A549 (cell line): ENCODE results near the gene SDC3. TPM values are rescaled to one million over a fixed set of nuclear protein-coding genes. Genes with fewer than 3 reads are reported as not detected.

ENCODE experiments used
- ATAC-seq, 2 experiments: fragments of 200-7000 bp in 1 of 2; fragments of >200 bp in 1 of 2; cut with Nextera tagmentation in 1 of 2; cut with Tn5 transposase in 1 of 2; 3 replicates each; pipeline versions ENCODE4 v1.8.0 to v1.9.1; 2018 to 2020; ENCODE audit warnings: mild to moderate bottlenecking in 1 of 2, moderate library complexity in 1 of 2
- CTCF ChIA-PET: fragments of 300-600 bp; sonication (Branson Sonifier 250); formaldehyde crosslinking; extraction: SDS; loops from one replicate; lab custom pipeline; 2021; ENCODE audit warnings: antibody characterized with exemption, inconsistent platforms; lab: Yijun Ruan, JAX
- POLR2A ChIA-PET: fragments of 350-600 bp; formaldehyde crosslinking; extraction: SDS; loops from one replicate; lab custom pipeline; 2021; ENCODE audit warnings: antibody characterized with exemption, inconsistent platforms; lab: Yijun Ruan, JAX
- DNase-seq, 2 experiments: peaks; one replicate each; pipeline versions ENCODE4 v3.0.0 to v3.0.0-alpha.2; 2011 to 2016; ENCODE audit warnings: low read depth in 1 of 2, low spot score in 1 of 2
- FAIRE-seq: peaks from 2 replicates; lab custom pipeline; 2011; peaks lifted over from hg19 to GRCh38; lab: Jason Lieb, UNC
- H3K27ac ChIP-seq, 2 experiments: fragments of >200 bp; sonication (Bioruptor Twin); formaldehyde crosslinking; 3 replicates each; pipeline ENCODE4 v1.5.1; 2016 to 2017
- H3K4me1 ChIP-seq: fragments of >200 bp; sonication (Bioruptor Twin); formaldehyde crosslinking; 3 replicates; pipeline ENCODE4 v1.6.1; 2016
- H3K4me2 ChIP-seq: fragments of >200 bp; sonication (Bioruptor Twin); formaldehyde crosslinking; 3 replicates; pipeline ENCODE4 v1.6.1; 2016
- H3K4me3 ChIP-seq: fragments of >200 bp; sonication (Bioruptor Twin); formaldehyde crosslinking; 3 replicates; pipeline ENCODE4 v1.5.1; 2016
- H3K9me3 ChIP-seq: fragments of >200 bp; sonication (Bioruptor Twin); formaldehyde crosslinking; 3 replicates; pipeline ENCODE4 v1.6.1; 2016
- CEBPB ChIP-seq, 2 experiments: fragments of >200 bp in 1 of 2; sonication (Bioruptor Twin) in 1 of 2; formaldehyde crosslinking in 1 of 2; IDR thresholded peaks; 2 replicates each; pipeline ENCODE4 v1.6.1; 2012 to 2016
- CHD4 ChIP-seq: fragments of 200-600 bp; sonication (generic); IDR thresholded peaks from 2 replicates; pipeline ENCODE4 v1.6.1; 2016; ENCODE audit warnings: antibody characterized with exemption, mild to moderate bottlenecking, borderline replicate concordance
- EHMT2 ChIP-seq: fragments of 200-600 bp; sonication (generic); IDR thresholded peaks from 2 replicates; pipeline ENCODE4 v1.6.1; 2016; ENCODE audit warnings: antibody characterized with exemption, low read depth, mild to moderate bottlenecking, moderate library complexity
- FOSB ChIP-seq: fragments of 250-450 bp; sonication (Bioruptor Pico); IDR thresholded peaks from 2 replicates; pipeline ENCODE4 v1.5.0; 2020; ENCODE audit warnings: mild to moderate bottlenecking, moderate library complexity
- FOSL2 ChIP-seq, 2 experiments: fragments of 450-650 bp in 1 of 2; fragments of >200 bp in 1 of 2; sonication (Bioruptor Twin) in 1 of 2; formaldehyde crosslinking; IDR thresholded peaks; 2 replicates each; pipeline versions ENCODE4 v1.5.0 to v1.6.1; 2016 to 2020; ENCODE audit warnings: mild to moderate bottlenecking in 1 of 2, moderate library complexity in 1 of 2
- FOXS1 ChIP-seq: fragments of 250-450 bp; sonication (Bioruptor Pico); IDR thresholded peaks from 2 replicates; pipeline ENCODE4 v1.5.0; 2020; ENCODE audit warnings: mild to moderate bottlenecking, moderate library complexity
- HOXA7 ChIP-seq: fragments of 250-450 bp; sonication (Bioruptor Pico); IDR thresholded peaks from 2 replicates; pipeline ENCODE4 v1.5.0; 2020; ENCODE audit warnings: mild to moderate bottlenecking, moderate library complexity
- HOXB13 ChIP-seq: fragments of 250-450 bp; sonication (Bioruptor Pico); IDR thresholded peaks from 2 replicates; pipeline ENCODE4 v1.5.0; 2020; ENCODE audit warnings: low read depth, mild to moderate bottlenecking, moderate library complexity
- HOXB5 ChIP-seq: fragments of 250-450 bp; sonication (Bioruptor Pico); IDR thresholded peaks from 2 replicates; pipeline ENCODE4 v1.5.0; 2020; ENCODE audit warnings: mild to moderate bottlenecking, moderate library complexity
- JUN ChIP-seq, 2 experiments: fragments of >200 bp; sonication (Bioruptor Twin); formaldehyde crosslinking; IDR thresholded peaks; 2 replicates in 1 of 2; 3 replicates in 1 of 2; pipeline ENCODE4 v1.6.1; 2016 to 2017
- JUNB ChIP-seq: fragments of >200 bp; sonication (Bioruptor Twin); formaldehyde crosslinking; IDR thresholded peaks from 2 replicates; pipeline ENCODE4 v1.6.1; 2016
- KDM5A ChIP-seq: fragments of 200-600 bp; sonication (generic); IDR thresholded peaks from 2 replicates; pipeline ENCODE4 v1.6.1; 2016; ENCODE audit warnings: antibody characterized with exemption, mild to moderate bottlenecking
- MAFK ChIP-seq: fragments of 450-650 bp; IDR thresholded peaks from 2 replicates; pipeline ENCODE4 v1.6.1; 2014; ENCODE audit not compliant: partially characterized antibody
- NFE2L2 ChIP-seq: fragments of 150-350 bp; conservative IDR thresholded peaks from 2 replicates; pipeline ENCODE4 v1.6.1; 2014; ENCODE audit warnings: low read length
- NPAS2 ChIP-seq: fragments of 250-450 bp; sonication (Bioruptor Pico); IDR thresholded peaks from 2 replicates; pipeline ENCODE4 v1.8.0; 2022; ENCODE audit warnings: mild to moderate bottlenecking, moderate library complexity, borderline replicate concordance
- NR3C1 ChIP-seq: fragments of >200 bp; sonication (Bioruptor Twin); formaldehyde crosslinking; IDR thresholded peaks from 3 replicates; pipeline ENCODE4 v1.6.1; 2017
- RAD21 ChIP-seq, 2 experiments: fragments of >200 bp in 1 of 2; sonication (Bioruptor Twin) in 1 of 2; formaldehyde crosslinking in 1 of 2; IDR thresholded peaks in 1 of 2; conservative IDR thresholded peaks in 1 of 2; 2 replicates in 1 of 2; 3 replicates in 1 of 2; pipeline ENCODE4 v1.6.1; 2012 to 2018; ENCODE audit warnings: inconsistent platforms in 1 of 2
- SMC3 ChIP-seq: fragments of >200 bp; sonication (Bioruptor Twin); formaldehyde crosslinking; IDR thresholded peaks from 3 replicates; pipeline ENCODE4 v1.6.1; 2018; ENCODE audit warnings: inconsistent platforms
- TP53 ChIP-seq: fragments of 250-450 bp; sonication (Bioruptor Pico); IDR thresholded peaks from 2 replicates; pipeline ENCODE4 v1.5.0; 2021; ENCODE audit warnings: mild to moderate bottlenecking, moderate library complexity
- ZNF302 ChIP-seq: fragments of 250-450 bp; sonication (Bioruptor Pico); IDR thresholded peaks from 2 replicates; pipeline ENCODE4 v1.9.0; 2021; ENCODE audit warnings: inconsistent platforms, mild to moderate bottlenecking, moderate library complexity
- WGBS: methylation state at CpG from one replicate; pipeline ENCODE4 v1.1.6; 2017; ENCODE audit errors: missing lambda C conversion rate; 5-methylcytosine and 5-hydroxymethylcytosine counted together
- polyA plus RNA-seq, 4 experiments: library from polyadenylated mRNA; depleted of rRNA in 3 of 4; stranded (reverse); fragments of >200 nt; fragmentation: RNase III in 1 of 4; extraction: RNeasy Plus Mini Kit Qiagen cat#74134 plus additional on column Dnase treatment in 1 of 4; gene quantifications; 2 replicates in 3 of 4; 3 replicates in 1 of 4; pipeline ENCODE4 v1.2.3, GENCODE V29; 2011 to 2017
- TF ChIP-seq, protein P1 (sequence below): fragments of >200 bp; sonication (Bioruptor Twin); formaldehyde crosslinking; IDR thresholded peaks from 3 replicates; pipeline ENCODE4 v1.5.1; 2016
- TF ChIP-seq, protein P2 (sequence below): fragments of >200 bp; sonication (Bioruptor Twin); formaldehyde crosslinking; IDR thresholded peaks from 2 replicates; pipeline ENCODE4 v1.6.1; 2016
- TF ChIP-seq, protein P3 (sequence below): fragments of 250-450 bp; sonication (Bioruptor Pico); IDR thresholded peaks from 2 replicates; pipeline ENCODE4 v1.5.0; 2021; ENCODE audit warnings: mild to moderate bottlenecking, moderate library complexity, borderline replicate concordance

The SDC3 gene
- polyA plus RNA-seq, 2 of the 4 experiments (the other 2 are of a cell fraction), result 2.0 to 8.9 TPM

DNA sequence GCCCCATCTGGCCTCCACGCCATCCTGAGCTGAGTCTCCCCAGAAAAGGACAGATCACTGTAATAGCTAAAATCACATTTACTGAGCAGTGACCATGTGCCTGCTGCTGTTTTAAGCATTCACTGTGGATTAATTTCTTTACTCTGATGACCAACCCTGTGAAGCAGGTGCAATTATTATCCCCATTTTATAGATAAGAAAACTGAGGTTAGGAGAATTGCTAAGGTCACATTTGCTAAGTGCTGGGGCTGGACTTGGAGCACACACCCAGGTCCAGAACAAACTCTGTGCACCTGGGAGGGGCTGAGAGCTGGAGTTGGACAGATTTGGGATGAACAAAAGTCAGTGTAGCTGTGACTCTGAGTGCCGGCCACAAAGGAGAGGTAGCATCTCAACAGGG lies 58.0 kb downstream of the SDC3 start:
- no peaks in the 10 kb centered on the region for H3K9me3 ChIP-seq
- POLR2A ChIA-PET, result no interaction called here
- H3K27ac ChIP-seq, result no peak overlapping the region
- WGBS, result 79% methylated on average over 2 of the region's 2 CpGs
- TF ChIP-seq ZNF302 (CRISPR knock-in tag) (no peak), NFE2L2 (no peak)
- TF ChIP-seq, all 56 proteins: peak for 0
- CTCF ChIA-PET, result no interaction called here
- Histone ChIP-seq H3K4me3 (no peak overlapping the region), H3K4me1 (no peaks in the 10 kb centered on the region), H3K4me2 (no peak overlapping the region)
- no peak for FAIRE-seq
- no peak for ATAC-seq
- DNase-seq, result no peak

DNA sequence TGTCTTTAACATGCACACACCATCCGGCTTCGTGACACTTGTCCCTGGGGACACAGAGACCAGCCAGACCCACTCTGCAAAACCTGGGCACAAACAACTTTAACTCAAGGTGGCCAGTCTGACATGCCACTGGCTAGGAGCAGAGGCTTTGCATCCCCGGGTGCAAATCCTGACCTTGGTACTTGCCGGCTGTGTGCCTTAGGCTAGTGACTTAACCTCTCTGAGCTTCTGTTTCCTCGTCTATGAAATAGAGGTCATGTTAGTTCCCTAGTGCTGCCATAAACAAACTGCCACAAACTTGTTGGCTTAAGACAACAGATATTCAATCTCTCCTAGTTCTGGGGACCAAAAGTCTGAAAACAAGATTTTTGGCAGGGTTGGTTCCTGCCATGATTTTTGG lies 60.4 kb downstream of the SDC3 start:
- Histone ChIP-seq H3K9me3 (no peaks in the 10 kb centered on the region), H3K4me3 (no peak overlapping the region), H3K4me1 (no peaks in the 10 kb centered on the region), H3K27ac (no peak overlapping the region), H3K4me2 (no peak overlapping the region)
- no peak for ATAC-seq
- no peak for DNase-seq
- WGBS, result 66% methylated on average over 3 of the region's 5 CpGs
- CTCF ChIA-PET, result interaction anchor here (0.8 to 1.8 kb wide), 3 partner anchors 15 to 63 kb away, joined by 4 to 14 read pairs (median 5); no protein-coding TSS in a partner anchor
- TF ChIP-seq JUN (IDR thresholded peaks at IDR 0.05) (no peak), FOXS1 (CRISPR knock-in tag) (no peak), HOXB13 (CRISPR knock-in tag) (no peak), TP53 (no peak), MAFK (no peak), ZNF302 (CRISPR knock-in tag) (no peak), NPAS2 (CRISPR knock-in tag) (no peak), HOXA7 (CRISPR knock-in tag) (no peak), JUNB (no peak)
- FAIRE-seq, result no peak
- POLR2A ChIA-PET, result no interaction called here

DNA sequence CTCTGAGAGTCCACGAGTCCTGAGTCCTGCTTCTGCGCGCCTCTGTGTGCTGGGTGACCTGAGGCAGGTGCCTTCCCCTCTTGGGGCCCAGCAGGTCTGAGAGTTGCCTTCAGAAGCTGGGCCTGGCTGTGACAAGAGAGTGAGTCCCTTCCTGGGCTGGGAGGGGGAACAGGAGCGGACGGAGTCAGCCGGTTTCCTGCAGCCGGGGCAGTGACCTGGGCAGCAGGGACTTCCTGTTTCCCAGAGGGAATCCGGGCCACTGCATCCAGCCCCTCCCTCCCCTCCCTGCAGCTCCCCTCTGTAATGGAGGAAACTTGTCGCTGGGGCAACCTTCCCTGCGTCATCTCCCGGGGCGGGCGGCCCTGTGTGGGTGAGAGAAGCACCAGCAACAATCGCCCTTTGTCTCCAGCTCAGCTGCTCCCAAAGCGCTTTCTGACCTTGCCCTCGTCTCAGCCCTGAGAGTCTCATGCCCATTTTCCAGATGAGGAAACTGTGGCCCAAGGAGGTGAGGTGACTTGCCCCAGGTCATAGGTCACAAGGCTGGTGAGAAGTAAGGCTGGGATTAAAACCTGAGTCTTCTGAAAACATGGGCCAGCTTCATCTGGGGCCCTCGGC lies 61.1 kb downstream of the SDC3 start:
- H3K4me2 ChIP-seq, result no peak overlapping the region
- FAIRE-seq (no peak), DNase-seq (no peak), ATAC-seq (no peak)
- no peak overlapping the region for H3K4me3 ChIP-seq
- ChIA-PET CTCF (interaction anchor here (1.5 to 1.8 kb wide), 2 partner anchors 14 to 46 kb away, joined by 4 to 14 read pairs; no protein-coding TSS in a partner anchor), POLR2A (no interaction called here)
- WGBS, result 67% methylated on average over 8 of the region's 17 CpGs
- H3K4me1 ChIP-seq, result no peaks in the 10 kb centered on the region
- H3K27ac ChIP-seq, result no peak overlapping the region
- no peaks in the 10 kb centered on the region for H3K9me3 ChIP-seq
- no peak for TF ChIP-seq SMC3
- TF ChIP-seq, protein P1, sequence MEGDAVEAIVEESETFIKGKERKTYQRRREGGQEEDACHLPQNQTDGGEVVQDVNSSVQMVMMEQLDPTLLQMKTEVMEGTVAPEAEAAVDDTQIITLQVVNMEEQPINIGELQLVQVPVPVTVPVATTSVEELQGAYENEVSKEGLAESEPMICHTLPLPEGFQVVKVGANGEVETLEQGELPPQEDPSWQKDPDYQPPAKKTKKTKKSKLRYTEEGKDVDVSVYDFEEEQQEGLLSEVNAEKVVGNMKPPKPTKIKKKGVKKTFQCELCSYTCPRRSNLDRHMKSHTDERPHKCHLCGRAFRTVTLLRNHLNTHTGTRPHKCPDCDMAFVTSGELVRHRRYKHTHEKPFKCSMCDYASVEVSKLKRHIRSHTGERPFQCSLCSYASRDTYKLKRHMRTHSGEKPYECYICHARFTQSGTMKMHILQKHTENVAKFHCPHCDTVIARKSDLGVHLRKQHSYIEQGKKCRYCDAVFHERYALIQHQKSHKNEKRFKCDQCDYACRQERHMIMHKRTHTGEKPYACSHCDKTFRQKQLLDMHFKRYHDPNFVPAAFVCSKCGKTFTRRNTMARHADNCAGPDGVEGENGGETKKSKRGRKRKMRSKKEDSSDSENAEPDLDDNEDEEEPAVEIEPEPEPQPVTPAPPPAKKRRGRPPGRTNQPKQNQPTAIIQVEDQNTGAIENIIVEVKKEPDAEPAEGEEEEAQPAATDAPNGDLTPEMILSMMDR, result no peak
- no peak for TF ChIP-seq RAD21 (conservative IDR thresholded peaks at IDR 0.05 in 1 of 2, IDR thresholded peaks at IDR 0.05 in 1 of 2)
- TF ChIP-seq FOSL2 (IDR thresholded peaks at IDR 0.05), result no peak
- no peak for TF ChIP-seq FOSL2 (CRISPR knock-in tag; IDR thresholded peaks at IDR 0.05)
- no peak for TF ChIP-seq HOXB13 (CRISPR knock-in tag)
- TF ChIP-seq, protein P2, sequence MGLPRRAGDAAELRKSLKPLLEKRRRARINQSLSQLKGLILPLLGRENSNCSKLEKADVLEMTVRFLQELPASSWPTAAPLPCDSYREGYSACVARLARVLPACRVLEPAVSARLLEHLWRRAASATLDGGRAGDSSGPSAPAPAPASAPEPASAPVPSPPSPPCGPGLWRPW, result no peak
- TF ChIP-seq HOXA7 (CRISPR knock-in tag), result no peak
- no peak for TF ChIP-seq CEBPB (IDR thresholded peaks at IDR 0.05)
- TF ChIP-seq CHD4, result no peak
- TF ChIP-seq EHMT2, result no peak
- TF ChIP-seq NR3C1, result no peak
- TF ChIP-seq KDM5A, result no peak
- TF ChIP-seq, protein P3, sequence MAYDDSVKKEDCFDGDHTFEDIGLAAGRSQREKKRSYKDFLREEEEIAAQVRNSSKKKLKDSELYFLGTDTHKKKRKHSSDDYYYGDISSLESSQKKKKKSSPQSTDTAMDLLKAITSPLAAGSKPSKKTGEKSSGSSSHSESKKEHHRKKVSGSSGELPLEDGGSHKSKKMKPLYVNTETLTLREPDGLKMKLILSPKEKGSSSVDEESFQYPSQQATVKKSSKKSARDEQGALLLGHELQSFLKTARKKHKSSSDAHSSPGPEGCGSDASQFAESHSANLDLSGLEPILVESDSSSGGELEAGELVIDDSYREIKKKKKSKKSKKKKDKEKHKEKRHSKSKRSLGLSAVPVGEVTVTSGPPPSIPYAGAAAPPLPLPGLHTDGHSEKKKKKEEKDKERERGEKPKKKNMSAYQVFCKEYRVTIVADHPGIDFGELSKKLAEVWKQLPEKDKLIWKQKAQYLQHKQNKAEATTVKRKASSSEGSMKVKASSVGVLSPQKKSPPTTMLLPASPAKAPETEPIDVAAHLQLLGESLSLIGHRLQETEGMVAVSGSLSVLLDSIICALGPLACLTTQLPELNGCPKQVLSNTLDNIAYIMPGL, result no peak
- TF ChIP-seq HOXB5 (CRISPR knock-in tag), result no peak
- TF ChIP-seq FOSB, result no peak
